ENCODE data around the gene SLC25A44. TPM values are rescaled to one million over a fixed set of nuclear protein-coding genes. Genes with fewer than 3 reads are reported as not detected.

SLC25A44 gene
- total and polyA plus RNA-seq, 2 of the 8 experiments (the other 6 are each of a cell fraction or from before 2014, with no cell fraction given), result 23.4 to 32.1 TPM

DNA sequence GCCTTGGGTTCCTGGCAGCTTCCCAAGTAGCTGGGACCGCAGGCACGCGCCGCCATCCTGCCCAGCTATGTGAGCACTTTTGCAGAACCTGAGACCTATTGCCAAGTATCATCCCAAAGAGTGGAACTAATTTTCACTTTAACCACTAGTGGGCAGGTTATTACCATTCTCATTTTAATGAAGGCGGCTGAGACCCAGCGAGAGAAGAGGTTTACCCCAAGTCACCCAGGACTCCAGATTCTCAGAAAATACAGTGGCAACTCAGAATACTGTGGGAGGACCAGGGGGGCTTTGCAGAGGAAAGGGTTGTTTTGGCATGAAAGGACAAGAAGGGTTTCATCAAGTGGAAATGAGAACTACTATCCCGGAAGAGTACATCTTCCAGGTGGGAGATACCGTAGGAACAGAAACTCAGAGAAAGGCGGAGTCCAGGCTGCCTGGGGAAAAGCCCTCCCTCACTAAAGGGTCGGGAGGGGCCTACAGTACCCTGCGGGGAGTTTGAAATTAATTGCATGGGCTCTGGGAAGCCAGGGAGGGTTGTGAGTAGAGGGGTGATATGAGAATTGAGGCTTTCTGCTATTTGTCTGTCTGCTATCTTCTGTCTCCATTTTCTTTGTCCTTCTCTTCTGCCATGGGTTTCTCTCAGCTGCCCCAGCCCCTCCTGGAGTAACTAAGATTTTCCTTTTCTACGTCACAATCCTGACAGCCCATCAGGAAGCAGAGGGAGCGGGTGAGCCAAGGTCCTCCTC lies 47.7 kb upstream of the SLC25A44 start:
- peaks cover 3% of the 10 kb centered on the region; the same call in 1 of the 2 replicates for H3K23me2 ChIP-seq (ENCODE audit: low read depth, low read length)
- peak overlapping the region in 1 of 4 experiments; percentile 35; a peak in 3 of 8 replicates for H3K4me3 ChIP-seq (ENCODE audit: extremely low read depth in 1 of 4, insufficient read depth in 2 of 4, low read depth in 3 of 4, low read length in 4 of 4)
- no peak overlapping the region for H3K9ac ChIP-seq (replicated peaks in 1 of 4; ENCODE audit: extremely low read depth in 1 of 4, low read depth in 3 of 4, low read length in 3 of 4)
- no peak for TF ChIP-seq NRF1 (IDR thresholded peaks at IDR 0.05; ENCODE audit: low read depth, low read length)
- TF ChIP-seq, protein P1, sequence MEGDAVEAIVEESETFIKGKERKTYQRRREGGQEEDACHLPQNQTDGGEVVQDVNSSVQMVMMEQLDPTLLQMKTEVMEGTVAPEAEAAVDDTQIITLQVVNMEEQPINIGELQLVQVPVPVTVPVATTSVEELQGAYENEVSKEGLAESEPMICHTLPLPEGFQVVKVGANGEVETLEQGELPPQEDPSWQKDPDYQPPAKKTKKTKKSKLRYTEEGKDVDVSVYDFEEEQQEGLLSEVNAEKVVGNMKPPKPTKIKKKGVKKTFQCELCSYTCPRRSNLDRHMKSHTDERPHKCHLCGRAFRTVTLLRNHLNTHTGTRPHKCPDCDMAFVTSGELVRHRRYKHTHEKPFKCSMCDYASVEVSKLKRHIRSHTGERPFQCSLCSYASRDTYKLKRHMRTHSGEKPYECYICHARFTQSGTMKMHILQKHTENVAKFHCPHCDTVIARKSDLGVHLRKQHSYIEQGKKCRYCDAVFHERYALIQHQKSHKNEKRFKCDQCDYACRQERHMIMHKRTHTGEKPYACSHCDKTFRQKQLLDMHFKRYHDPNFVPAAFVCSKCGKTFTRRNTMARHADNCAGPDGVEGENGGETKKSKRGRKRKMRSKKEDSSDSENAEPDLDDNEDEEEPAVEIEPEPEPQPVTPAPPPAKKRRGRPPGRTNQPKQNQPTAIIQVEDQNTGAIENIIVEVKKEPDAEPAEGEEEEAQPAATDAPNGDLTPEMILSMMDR (IDR thresholded peaks at IDR 0.05; ENCODE audit: control extremely low read depth in 1 of 3, insufficient read depth in 1 of 3, low read depth in 1 of 3, low read length in 3 of 3), result peak in 2 of 3 experiments; percentile 60 to 62; a peak in 3 of 4 replicates
- TF ChIP-seq CHD2 (IDR thresholded peaks at IDR 0.05; ENCODE audit: low read length), result no peak
- 0 out of 2 replicates have a peak, but pooled peaks have one; percentile 23 for TF ChIP-seq CREB1 (IDR thresholded peaks at IDR 0.05)
- TF ChIP-seq RAD21 (IDR thresholded peaks at IDR 0.05 in 1 of 2, conservative IDR thresholded peaks at IDR 0.05 in 1 of 2; ENCODE audit: low read depth in 2 of 2, low read length in 2 of 2), result peak; percentile 74 to 79
- DNase-seq (ENCODE audit: low read depth in 1 of 2, low spot score in 2 of 2) (no peak), FAIRE-seq (peak; percentile 45)
- H3K56ac ChIP-seq (replicated peaks; ENCODE audit: insufficient read length, low read depth, low read length), result no peak overlapping the region
- 48% methylated on average over 13 of the region's 13 CpGs; no CpG with 5 or more reads in 1 of the 2 experiments for whole genome bisulfite sequencing, 2 experiments (ENCODE audit: extremely low coverage in 1 of 2, insufficient coverage in 1 of 2, insufficient read length in 1 of 2, insufficient replicate concordance in 2 of 2, low coverage in 1 of 2, low lambda C conversion rate in 2 of 2, missing lambda C conversion rate in 1 of 2)
- H3K4me2 ChIP-seq (ENCODE audit: insufficient read depth in 1 of 2, low read depth in 2 of 2, low read length in 2 of 2), result peak overlapping the region in 1 of 2 experiments; percentile 50; a peak in 3 of 4 replicates
- H3K4me1 ChIP-seq (replicated peaks in 1 of 4; ENCODE audit: control insufficient read depth in 3 of 4, insufficient read depth in 4 of 4, low read length in 3 of 4), result peaks cover 20 to 39% (median 29%) of the 10 kb centered on the region in 4 experiments
- peak overlapping the region; percentile 20; the same call in 1 of the 2 replicates for H2AFZ ChIP-seq (ENCODE audit: low read length)
- ChIA-PET CTCF (ENCODE audit: partially characterized antibody) (interaction anchor here (0.7 to 42.4 kb wide), 21 partner anchors 9 to 173 kb away, joined by 3 to 1994 read pairs (median 5); partner anchors contain the start of genes BGLAP, MEX3A, PAQR6 and PMF1), POLR2A (ENCODE audit: partially characterized antibody) (interaction anchor here (0.9 to 8.5 kb wide), 9 partner anchors 27 to 101 kb away, joined by 3 to 64 read pairs (median 4); partner anchors contain the start of genes PAQR6, PMF1 and SLC25A44)
- H3K27me3 ChIP-seq (replicated peaks in 1 of 4; ENCODE audit: control insufficient read depth in 3 of 4, extremely low read depth in 1 of 4, insufficient read depth in 3 of 4, low read length in 3 of 4), result no peaks in the 10 kb centered on the region
- H2BK15ac ChIP-seq (ENCODE audit: low read length), result 0 out of 2 replicates have a peak overlapping the region, but pooled peaks have one; percentile 53
- no peaks in the 10 kb centered on the region for H3K9me3 ChIP-seq (ENCODE audit: insufficient read depth in 2 of 2, low read depth in 1 of 2, low read length in 1 of 2)
- no peak overlapping the region for H2AK5ac ChIP-seq (ENCODE audit: low read depth, low read length)
- peak overlapping the region; percentile 51 for H2BK120ac ChIP-seq (replicated peaks; ENCODE audit: low read depth, low read length)
- H2BK20ac ChIP-seq (ENCODE audit: low read length), result no peak overlapping the region
- no peaks in the 10 kb centered on the region for H3K79me2 ChIP-seq (ENCODE audit: control insufficient read depth in 1 of 2, insufficient read depth in 2 of 2, low read length in 2 of 2)
- H3K79me1 ChIP-seq (ENCODE audit: low read depth, low read length), result no peaks in the 10 kb centered on the region; the same call in 1 of the 2 replicates
- H2BK12ac ChIP-seq (ENCODE audit: low read depth, low read length), result peak overlapping the region; percentile 92; the same call in 1 of the 2 replicates
- H3K36me3 ChIP-seq (ENCODE audit: control insufficient read depth in 2 of 4, insufficient read depth in 4 of 4, low read length in 3 of 4), result no peaks in the 10 kb centered on the region
- H4K20me1 ChIP-seq (replicated peaks in 1 of 2; ENCODE audit: control insufficient read depth in 1 of 2, insufficient read depth in 2 of 2, low read length in 2 of 2), result no peaks in the 10 kb centered on the region
- H3K23ac ChIP-seq (ENCODE audit: insufficient read length), result no peak overlapping the region
- H4K91ac ChIP-seq (replicated peaks; ENCODE audit: insufficient read length, low read length), result peak overlapping the region; percentile 88
- H3K18ac ChIP-seq (ENCODE audit: extremely low read depth, low read length), result peak overlapping the region; percentile 26
- H3K14ac ChIP-seq (ENCODE audit: insufficient read length), result no peak overlapping the region
- H3K27ac ChIP-seq (ENCODE audit: low read depth, low read length), result peak overlapping the region; percentile 17; the same call in 1 of the 2 replicates
- H2BK5ac ChIP-seq (ENCODE audit: low read depth, low read length), result peak overlapping the region; percentile 73; the same call in 1 of the 2 replicates
- H4K5ac ChIP-seq (ENCODE audit: insufficient read length, low read depth, low read length), result peak overlapping the region; percentile 7
- no peak overlapping the region for H3K4ac ChIP-seq (replicated peaks; ENCODE audit: insufficient read length, low read depth, low read length)
- H4K8ac ChIP-seq (ENCODE audit: extremely low read depth, insufficient read depth, low read length), result no peak overlapping the region; the same call in 1 of the 2 replicates
